ENCODE measurements around the gene PKN1. TPM values are rescaled to one million over a fixed set of nuclear protein-coding genes. Genes with fewer than 3 reads are reported as not detected.
A peak's percentile ranks its signal among the peaks of the same experiment; 100 is the strongest.

Gene PKN1
- total and polyA plus RNA-seq, 9 of the 15 experiments (the other 6 are each of a cell fraction or from before 2014, with no cell fraction given) = 0.30 to 228 (median 77.5) TPM

DNA sequence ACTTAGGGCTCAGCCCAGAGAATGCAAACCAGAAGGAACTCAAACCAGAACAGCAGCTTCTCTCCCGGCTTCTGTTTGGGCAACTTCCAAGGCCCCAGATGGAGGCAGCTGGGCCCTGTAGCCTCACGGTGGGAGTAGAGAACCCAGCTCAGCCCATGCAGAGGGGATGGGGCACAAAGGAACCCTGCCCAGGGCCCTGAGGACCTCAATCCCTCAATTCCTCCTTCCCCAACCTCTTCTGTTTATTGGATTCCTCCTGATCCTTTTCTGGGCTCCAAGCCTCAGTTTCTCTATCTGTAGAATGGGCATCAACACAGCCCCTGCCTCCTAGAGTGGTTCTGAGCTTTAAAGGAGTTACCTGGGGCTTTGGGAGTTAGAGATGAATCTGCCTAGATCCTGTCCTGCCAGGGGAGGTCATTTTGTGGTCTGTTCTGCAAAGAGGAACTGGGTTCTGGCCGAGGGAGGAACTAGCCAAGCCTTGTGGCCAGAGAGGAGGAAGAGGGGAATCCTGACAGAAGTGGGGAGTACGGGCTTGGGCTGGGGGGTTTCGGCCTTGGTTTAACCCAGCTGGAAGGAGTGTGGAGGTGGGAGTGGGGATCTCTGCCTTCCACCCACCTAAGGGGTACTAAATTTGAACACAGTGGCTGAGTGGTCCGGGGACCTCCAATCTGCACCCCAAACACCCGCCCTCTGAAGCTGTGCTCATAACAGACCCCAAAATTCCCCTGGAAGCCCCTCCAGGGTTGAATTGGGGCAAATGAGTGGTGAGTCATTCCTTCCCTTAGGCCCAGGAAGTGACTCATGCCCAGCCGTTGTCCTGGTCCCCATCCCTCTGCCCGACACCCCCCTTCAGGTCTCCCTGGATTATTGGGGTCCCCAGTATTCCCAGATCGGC lies 49.2 kb upstream of the PKN1 start (continued):
- TF ChIP-seq ZNF133 (CRISPR knock-in tag; IDR thresholded peaks at IDR 0.05) (no peak), SMAD3 (CRISPR knock-in tag; conservative IDR thresholded peaks at IDR 0.05) (0 out of 2 replicates have a peak, but pooled peaks have one; percentile 4), JUN (IDR thresholded peaks at IDR 0.05; ENCODE audit: borderline replicate concordance, low read depth, low read length) (peak; percentile 96), JUN (CRISPR knock-in tag; IDR thresholded peaks at IDR 0.05; ENCODE audit: borderline replicate concordance) (no peak), RUNX1 (IDR thresholded peaks at IDR 0.05; ENCODE audit: low read depth) (no peak), TAF1 (IDR thresholded peaks at IDR 0.05; ENCODE audit: control insufficient read depth, extremely low read depth, insufficient read depth, low read length, severe bottlenecking) (peak; percentile 22), SMARCE1 (IDR thresholded peaks at IDR 0.05) (peak; percentile 98), HDAC1 (IDR thresholded peaks at IDR 0.05) (0 out of 4 replicates have a peak, but pooled peaks of 1 of the 2 experiments have one; percentile 51), RNF2 (IDR thresholded peaks at IDR 0.05) (peak; percentile 30; the same call in 1 of the 2 replicates), RFX7 (CRISPR knock-in tag; IDR thresholded peaks at IDR 0.05) (no peak), BRD9 (IDR thresholded peaks at IDR 0.05; ENCODE audit: low read depth, partially characterized antibody) (peak; percentile 62), MAFF (IDR thresholded peaks at IDR 0.05; ENCODE audit: low read length) (no peak), EZH2 (IDR thresholded peaks at IDR 0.05; ENCODE audit: borderline replicate concordance, low read depth, low read length) (no peak)
- TF ChIP-seq, protein P1, sequence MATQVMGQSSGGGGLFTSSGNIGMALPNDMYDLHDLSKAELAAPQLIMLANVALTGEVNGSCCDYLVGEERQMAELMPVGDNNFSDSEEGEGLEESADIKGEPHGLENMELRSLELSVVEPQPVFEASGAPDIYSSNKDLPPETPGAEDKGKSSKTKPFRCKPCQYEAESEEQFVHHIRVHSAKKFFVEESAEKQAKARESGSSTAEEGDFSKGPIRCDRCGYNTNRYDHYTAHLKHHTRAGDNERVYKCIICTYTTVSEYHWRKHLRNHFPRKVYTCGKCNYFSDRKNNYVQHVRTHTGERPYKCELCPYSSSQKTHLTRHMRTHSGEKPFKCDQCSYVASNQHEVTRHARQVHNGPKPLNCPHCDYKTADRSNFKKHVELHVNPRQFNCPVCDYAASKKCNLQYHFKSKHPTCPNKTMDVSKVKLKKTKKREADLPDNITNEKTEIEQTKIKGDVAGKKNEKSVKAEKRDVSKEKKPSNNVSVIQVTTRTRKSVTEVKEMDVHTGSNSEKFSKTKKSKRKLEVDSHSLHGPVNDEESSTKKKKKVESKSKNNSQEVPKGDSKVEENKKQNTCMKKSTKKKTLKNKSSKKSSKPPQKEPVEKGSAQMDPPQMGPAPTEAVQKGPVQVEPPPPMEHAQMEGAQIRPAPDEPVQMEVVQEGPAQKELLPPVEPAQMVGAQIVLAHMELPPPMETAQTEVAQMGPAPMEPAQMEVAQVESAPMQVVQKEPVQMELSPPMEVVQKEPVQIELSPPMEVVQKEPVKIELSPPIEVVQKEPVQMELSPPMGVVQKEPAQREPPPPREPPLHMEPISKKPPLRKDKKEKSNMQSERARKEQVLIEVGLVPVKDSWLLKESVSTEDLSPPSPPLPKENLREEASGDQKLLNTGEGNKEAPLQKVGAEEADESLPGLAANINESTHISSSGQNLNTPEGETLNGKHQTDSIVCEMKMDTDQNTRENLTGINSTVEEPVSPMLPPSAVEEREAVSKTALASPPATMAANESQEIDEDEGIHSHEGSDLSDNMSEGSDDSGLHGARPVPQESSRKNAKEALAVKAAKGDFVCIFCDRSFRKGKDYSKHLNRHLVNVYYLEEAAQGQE (IDR thresholded peaks at IDR 0.05; ENCODE audit: borderline replicate concordance) = peak; percentile 29; the same call in 1 of the 2 replicates
- TF ChIP-seq, protein P1 (CRISPR knock-in tag; IDR thresholded peaks at IDR 0.05; ENCODE audit: low read depth) = no peak
- TF ChIP-seq, protein P2, sequence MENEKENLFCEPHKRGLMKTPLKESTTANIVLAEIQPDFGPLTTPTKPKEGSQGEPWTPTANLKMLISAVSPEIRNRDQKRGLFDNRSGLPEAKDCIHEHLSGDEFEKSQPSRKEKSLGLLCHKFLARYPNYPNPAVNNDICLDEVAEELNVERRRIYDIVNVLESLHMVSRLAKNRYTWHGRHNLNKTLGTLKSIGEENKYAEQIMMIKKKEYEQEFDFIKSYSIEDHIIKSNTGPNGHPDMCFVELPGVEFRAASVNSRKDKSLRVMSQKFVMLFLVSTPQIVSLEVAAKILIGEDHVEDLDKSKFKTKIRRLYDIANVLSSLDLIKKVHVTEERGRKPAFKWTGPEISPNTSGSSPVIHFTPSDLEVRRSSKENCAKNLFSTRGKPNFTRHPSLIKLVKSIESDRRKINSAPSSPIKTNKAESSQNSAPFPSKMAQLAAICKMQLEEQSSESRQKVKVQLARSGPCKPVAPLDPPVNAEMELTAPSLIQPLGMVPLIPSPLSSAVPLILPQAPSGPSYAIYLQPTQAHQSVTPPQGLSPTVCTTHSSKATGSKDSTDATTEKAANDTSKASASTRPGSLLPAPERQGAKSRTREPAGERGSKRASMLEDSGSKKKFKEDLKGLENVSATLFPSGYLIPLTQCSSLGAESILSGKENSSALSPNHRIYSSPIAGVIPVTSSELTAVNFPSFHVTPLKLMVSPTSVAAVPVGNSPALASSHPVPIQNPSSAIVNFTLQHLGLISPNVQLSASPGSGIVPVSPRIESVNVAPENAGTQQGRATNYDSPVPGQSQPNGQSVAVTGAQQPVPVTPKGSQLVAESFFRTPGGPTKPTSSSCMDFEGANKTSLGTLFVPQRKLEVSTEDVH (IDR thresholded peaks at IDR 0.05; ENCODE audit: low read depth, partially characterized antibody) = no peak
